NCI-H510A (cell line): ENCODE results near the gene ERAP2.
"Not testable (repeated sequence)": the region's sequence is repeated elsewhere in the genome, so short reads cannot be mapped to it uniquely, and the experiment has no call there.

Experiments used
- DNase-seq: peaks from one replicate; lab custom pipeline; 2025; lab: John Stamatoyannopoulos, UW

Gene ERAP2

GRCh38 chr5:96876292-96876850 is at the start of gene ERAP2:
Gene ERAP2, plus strand, starts transcription at chr5:96876500. Its CDS starts 3,186 bp downstream, at chr5:96879686.
- no peak for DNase-seq

GRCh38 chr5:96829297-96829696 is 47.0 kb upstream of the ERAP2 start:
- no peak for DNase-seq

- no peak for DNase-seq
Measured at GRCh38 chr5:96834016-96834415, 42.3 kb upstream of the ERAP2 start.

GRCh38 chr5:96835791-96836191 is 40.5 kb upstream of the ERAP2 start:
- no peak for DNase-seq

GRCh38 chr5:96836817-96837216 is 39.5 kb upstream of the ERAP2 start:
- DNase-seq = no peak

- no peak for DNase-seq
Measured at GRCh38 chr5:96837303-96837702, 39.0 kb upstream of the ERAP2 start.

GRCh38 chr5:96838201-96839070 is 37.9 kb upstream of the ERAP2 start:
- DNase-seq = no peak

GRCh38 chr5:96839071-96839592 is 37.2 kb upstream of the ERAP2 start:
- no peak for DNase-seq

GRCh38 chr5:96841931-96842330 is 34.4 kb upstream of the ERAP2 start:
- not testable (repeated sequence) for DNase-seq

- no peak for DNase-seq
Measured at GRCh38 chr5:96843140-96843539, 33.2 kb upstream of the ERAP2 start.

- DNase-seq = no peak
Measured at GRCh38 chr5:96844481-96844990, 31.8 kb upstream of the ERAP2 start.

- no peak for DNase-seq
Measured at GRCh38 chr5:96851312-96852062, 24.8 kb upstream of the ERAP2 start.

GRCh38 chr5:96852759-96853158 is 23.5 kb upstream of the ERAP2 start:
- DNase-seq = no peak

- DNase-seq = no peak
Measured at GRCh38 chr5:96854067-96854466, 22.2 kb upstream of the ERAP2 start.

GRCh38 chr5:96855031-96855872 is 21.0 kb upstream of the ERAP2 start:
- no peak for DNase-seq

GRCh38 chr5:96856371-96856770 is 19.9 kb upstream of the ERAP2 start:
- no peak for DNase-seq

GRCh38 chr5:96857454-96857853 is 18.8 kb upstream of the ERAP2 start:
- no peak for DNase-seq

GRCh38 chr5:96857924-96858323 is 18.4 kb upstream of the ERAP2 start:
- no peak for DNase-seq

- no peak for DNase-seq
Measured at GRCh38 chr5:96859375-96859774, 16.9 kb upstream of the ERAP2 start.

GRCh38 chr5:96861076-96861475 is 15.2 kb upstream of the ERAP2 start:
- no peak for DNase-seq

- no peak for DNase-seq
Measured at GRCh38 chr5:96863114-96863513, 13.2 kb upstream of the ERAP2 start.
